Activated naive CD4-positive, alpha-beta T cell treated with Interleukin-2 at 50 U/mL for 16 hours (primary cell): ENCODE data around the gene OR1E1.
A peak's percentile ranks its signal among the peaks of the same experiment; 100 is the strongest.
"Not testable (repeated sequence)": the region's sequence is repeated elsewhere in the genome, so short reads cannot be mapped to it uniquely, and the experiment has no call there.

ENCODE experiments used
- DNase-seq: peaks from one replicate; pipeline ENCODE4 v3.0.0-alpha.2; 2020

The OR1E1 gene, protein sequence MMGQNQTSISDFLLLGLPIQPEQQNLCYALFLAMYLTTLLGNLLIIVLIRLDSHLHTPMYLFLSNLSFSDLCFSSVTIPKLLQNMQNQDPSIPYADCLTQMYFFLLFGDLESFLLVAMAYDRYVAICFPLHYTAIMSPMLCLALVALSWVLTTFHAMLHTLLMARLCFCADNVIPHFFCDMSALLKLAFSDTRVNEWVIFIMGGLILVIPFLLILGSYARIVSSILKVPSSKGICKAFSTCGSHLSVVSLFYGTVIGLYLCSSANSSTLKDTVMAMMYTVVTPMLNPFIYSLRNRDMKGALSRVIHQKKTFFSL

GRCh38 chr17:3398310-3398709 lies at the start of gene OR1E1:
OR1E1 (minus strand) TSS chr17:3398410; CDS start chr17:3398410, 0 bp downstream.
- no peak for DNase-seq

GRCh38 chr17:3447625-3448024 lies 49.4 kb upstream of the OR1E1 start:
- no peak for DNase-seq

GRCh38 chr17:3440451-3440850 lies 42.2 kb upstream of the OR1E1 start:
- no peak for DNase-seq

DNA sequence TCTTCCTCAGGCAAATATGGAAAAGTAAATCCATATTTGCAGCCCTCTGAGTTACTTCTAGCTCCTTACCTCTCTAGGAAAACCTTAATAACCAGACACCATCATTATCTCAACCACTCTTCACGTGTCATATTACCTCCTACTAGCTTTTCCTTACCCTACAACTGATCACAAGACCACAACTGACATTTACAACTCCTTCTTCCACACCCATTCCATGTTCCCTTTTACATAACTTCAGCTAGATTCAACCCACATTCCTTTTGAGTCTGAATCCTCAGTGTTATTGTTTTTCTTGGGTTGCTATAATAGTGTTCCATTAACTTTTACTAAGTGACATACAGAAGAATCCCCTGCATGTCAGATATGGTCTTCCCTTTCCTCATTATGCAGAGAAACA lies 40.2 kb upstream of the OR1E1 start:
- no peak for DNase-seq

GRCh38 chr17:3433741-3434140 lies 35.5 kb upstream of the OR1E1 start, which contains the start of gene OR1E2:
OR1E2 (minus strand) TSS chr17:3433841; CDS start chr17:3433841, 0 bp downstream.
- DNase-seq, result no peak

- not testable (repeated sequence) for DNase-seq
Measured at GRCh38 chr17:3433215-3433614, 35.0 kb upstream of the OR1E1 start.

- no peak for DNase-seq
Measured at GRCh38 chr17:3418222-3418621, 20.0 kb upstream of the OR1E1 start.

DNA sequence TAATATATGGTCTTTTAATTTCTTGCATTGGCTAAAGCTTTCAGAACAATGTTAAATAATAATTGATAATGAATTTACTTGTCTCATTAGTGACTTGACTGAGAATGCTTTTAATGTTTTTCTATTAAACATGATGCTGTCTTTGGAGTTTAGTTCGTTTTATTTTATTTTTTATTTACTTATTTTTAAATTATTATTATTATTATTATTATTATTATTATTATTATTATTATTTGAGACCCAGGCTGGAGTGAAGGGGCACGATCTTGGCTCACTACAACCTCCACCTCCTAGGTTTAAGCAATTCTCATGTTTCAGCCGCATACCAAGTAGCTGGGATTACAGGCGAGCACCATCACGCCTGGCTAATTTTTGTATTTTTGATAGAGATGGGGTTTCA lies 17.4 kb upstream of the OR1E1 start:
- no peak for DNase-seq

DNA sequence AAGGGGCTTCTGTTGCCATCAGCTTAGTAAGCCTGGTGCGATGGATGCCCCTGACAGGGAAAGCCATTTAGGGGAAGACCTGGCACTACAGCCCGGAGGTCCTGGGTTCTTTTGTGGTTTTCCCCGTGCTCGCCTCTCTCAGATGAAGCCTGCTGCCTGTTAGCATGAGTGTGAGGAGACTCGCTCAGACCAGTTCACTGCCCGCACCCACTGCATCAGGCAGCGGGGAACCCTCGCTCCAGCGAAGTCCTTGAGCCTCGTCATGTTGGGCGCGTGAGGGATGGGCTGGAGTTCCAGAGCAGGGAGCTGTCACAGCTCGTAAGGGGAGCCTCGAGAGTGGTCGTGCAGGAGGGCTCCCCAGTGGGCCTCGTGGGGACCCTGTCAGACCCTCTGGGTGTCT lies 14.0 kb upstream of the OR1E1 start:
- DNase-seq, result not testable (repeated sequence)

GRCh38 chr17:3411070-3411469 lies 12.9 kb upstream of the OR1E1 start, which contains the start of gene OR3A3:
OR3A3 (plus strand) TSS chr17:3411370.
- DNase-seq, result no peak

GRCh38 chr17:3403856-3404255 lies 5.6 kb upstream of the OR1E1 start:
- DNase-seq, result not testable (repeated sequence)

GRCh38 chr17:3401786-3402185 lies 3.6 kb upstream of the OR1E1 start:
- DNase-seq, result no peak

- no peak for DNase-seq
Measured at GRCh38 chr17:3400055-3400454, 1.8 kb upstream of the OR1E1 start.

DNA sequence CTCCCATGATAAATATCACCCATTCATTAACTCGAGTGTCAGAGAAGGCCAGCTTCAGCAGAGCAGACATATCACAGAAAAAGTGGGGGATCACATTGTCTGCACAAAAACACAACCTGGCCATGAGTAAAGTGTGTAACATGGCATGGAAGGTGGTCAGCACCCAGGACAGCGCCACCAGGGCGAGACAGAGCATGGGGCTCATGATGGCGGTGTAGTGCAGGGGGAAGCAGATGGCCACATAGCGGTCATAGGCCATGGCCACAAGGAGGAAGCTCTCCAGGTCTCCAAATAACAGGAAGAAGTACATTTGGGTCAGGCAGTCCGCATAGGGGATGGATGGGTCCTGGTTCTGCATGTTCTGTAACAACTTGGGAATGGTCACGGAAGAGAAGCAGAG lies 409 bp downstream of the OR1E1 start:
- not testable (repeated sequence) for DNase-seq

DNA sequence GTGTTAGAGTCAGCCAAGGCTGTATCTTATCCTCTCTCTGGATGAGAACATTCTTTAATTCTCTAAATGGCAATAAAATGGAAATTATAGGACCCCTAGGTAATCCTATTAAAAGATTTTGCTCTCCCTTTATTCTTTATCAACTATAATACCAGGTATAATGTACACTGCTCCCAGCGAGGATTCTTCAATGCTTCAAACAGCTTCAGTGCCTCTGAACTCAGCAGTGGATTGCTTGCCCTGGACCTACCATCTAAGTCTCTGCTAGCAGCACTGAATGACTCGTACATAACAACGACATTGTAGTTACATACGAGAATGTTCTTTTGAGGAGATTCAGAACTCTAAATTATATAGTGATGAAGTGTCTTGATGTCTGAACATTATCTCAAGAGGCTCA lies 8.4 kb downstream of the OR1E1 start:
- no peak for DNase-seq

- peak; percentile 52 for DNase-seq
Measured at GRCh38 chr17:3385869-3386816, 12.1 kb downstream of the OR1E1 start, which contains the start of gene OR3A2. OR3A2 (minus strand) TSS chr17:3386308.

DNA sequence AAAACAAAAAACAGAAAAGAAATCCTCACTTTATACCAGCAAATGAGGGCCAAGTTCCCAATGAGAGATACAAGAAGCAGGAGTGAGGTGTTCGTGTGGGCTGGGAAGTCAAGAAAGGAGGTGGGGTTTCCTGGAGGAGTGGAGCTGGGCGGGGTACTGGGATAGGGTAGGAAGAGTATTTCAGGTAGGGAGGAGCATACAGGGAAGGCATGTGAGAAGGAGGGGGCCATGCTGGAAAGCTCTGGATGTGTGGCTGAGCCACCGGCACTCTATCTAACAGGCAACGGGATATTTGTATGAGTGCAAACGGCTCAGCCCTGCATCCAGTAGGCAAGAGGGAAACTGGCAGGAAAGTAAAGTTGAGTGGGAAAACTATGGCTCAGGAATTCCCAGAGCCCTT lies 16.3 kb downstream of the OR1E1 start:
- DNase-seq, result no peak

- no peak for DNase-seq
Measured at GRCh38 chr17:3378321-3378720, 19.9 kb downstream of the OR1E1 start.

GRCh38 chr17:3371167-3371566 lies 27.0 kb downstream of the OR1E1 start:
- not testable (repeated sequence) for DNase-seq
